ENCODE measurements around the gene MARCO. TPM values are rescaled to one million over a fixed set of nuclear protein-coding genes. Genes with fewer than 3 reads are reported as not detected.

The MARCO gene
- total RNA-seq, 1 donor from 2014 or later, result 7.0 TPM

DNA sequence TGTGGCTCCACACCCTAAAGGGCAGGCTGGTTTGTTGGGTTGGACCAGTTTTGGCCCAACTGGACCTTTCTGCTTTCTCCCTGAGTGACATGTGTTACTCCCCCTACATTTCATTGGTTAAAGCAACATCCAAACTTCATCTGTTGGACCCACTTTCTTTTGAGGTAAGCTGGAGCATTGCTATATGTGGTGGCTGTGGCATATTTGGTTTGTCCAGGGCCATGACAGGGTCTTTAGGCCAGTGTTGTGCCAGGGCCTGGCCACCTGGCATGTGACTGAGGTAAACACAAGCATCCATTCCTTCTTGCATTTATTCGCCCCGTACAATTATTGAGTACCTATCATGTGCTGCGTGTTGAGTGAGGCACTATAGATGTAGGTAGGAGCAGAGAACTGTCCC is 36.8 kb upstream of the MARCO start:
- Histone ChIP-seq H3K4me3 (no peak overlapping the region), H3K9me3 (replicated peaks) (no peaks in the 10 kb centered on the region), H3K4me1 (no peaks in the 10 kb centered on the region), H3K36me3 (no peaks in the 10 kb centered on the region), H3K27ac (replicated peaks) (no peak overlapping the region), H3K27me3 (ENCODE audit: low read depth) (peaks cover 35% of the 10 kb centered on the region)
- intact Hi-C loops (cut with micrococcal nuclease), result no loop called here
- TF ChIP-seq, protein P1, sequence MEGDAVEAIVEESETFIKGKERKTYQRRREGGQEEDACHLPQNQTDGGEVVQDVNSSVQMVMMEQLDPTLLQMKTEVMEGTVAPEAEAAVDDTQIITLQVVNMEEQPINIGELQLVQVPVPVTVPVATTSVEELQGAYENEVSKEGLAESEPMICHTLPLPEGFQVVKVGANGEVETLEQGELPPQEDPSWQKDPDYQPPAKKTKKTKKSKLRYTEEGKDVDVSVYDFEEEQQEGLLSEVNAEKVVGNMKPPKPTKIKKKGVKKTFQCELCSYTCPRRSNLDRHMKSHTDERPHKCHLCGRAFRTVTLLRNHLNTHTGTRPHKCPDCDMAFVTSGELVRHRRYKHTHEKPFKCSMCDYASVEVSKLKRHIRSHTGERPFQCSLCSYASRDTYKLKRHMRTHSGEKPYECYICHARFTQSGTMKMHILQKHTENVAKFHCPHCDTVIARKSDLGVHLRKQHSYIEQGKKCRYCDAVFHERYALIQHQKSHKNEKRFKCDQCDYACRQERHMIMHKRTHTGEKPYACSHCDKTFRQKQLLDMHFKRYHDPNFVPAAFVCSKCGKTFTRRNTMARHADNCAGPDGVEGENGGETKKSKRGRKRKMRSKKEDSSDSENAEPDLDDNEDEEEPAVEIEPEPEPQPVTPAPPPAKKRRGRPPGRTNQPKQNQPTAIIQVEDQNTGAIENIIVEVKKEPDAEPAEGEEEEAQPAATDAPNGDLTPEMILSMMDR (IDR thresholded peaks at IDR 0.05; ENCODE audit: borderline replicate concordance), result no peak
- no peak for DNase-seq

DNA sequence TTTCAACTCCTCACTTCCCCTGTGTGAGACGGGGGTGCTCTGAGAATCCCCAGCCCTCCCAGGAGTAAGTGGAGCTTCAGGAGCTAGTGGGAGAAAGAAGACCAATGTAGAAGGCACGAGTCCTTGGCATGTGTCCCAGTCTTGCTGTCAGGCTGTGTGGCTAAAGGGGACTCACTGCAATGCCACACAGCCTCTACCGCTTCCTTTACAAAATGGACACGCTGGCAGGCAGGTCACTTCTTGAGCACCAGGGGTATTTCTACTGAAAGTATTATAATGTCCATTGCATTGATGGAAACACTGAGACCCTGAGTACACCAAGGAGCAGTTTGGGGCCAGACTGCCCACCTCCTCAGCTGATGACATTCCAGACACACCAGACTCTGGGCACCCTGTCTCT is 35.8 kb upstream of the MARCO start:
- TF ChIP-seq, protein P1 (IDR thresholded peaks at IDR 0.05; ENCODE audit: borderline replicate concordance), result no peak
- Histone ChIP-seq H3K4me1 (no peaks in the 10 kb centered on the region), H3K27ac (replicated peaks) (no peak overlapping the region), H3K4me3 (no peak overlapping the region), H3K27me3 (ENCODE audit: low read depth) (peaks cover 35% of the 10 kb centered on the region), H3K36me3 (no peaks in the 10 kb centered on the region), H3K9me3 (replicated peaks) (no peaks in the 10 kb centered on the region)
- DNase-seq, result no peak
- intact Hi-C loops (cut with micrococcal nuclease), result no loop called here

- H3K4me3 ChIP-seq, result no peak overlapping the region
- H3K27ac ChIP-seq (replicated peaks), result no peak overlapping the region
- DNase-seq, result no peak
- TF ChIP-seq, protein P1 (IDR thresholded peaks at IDR 0.05; ENCODE audit: borderline replicate concordance), result no peak
- intact Hi-C loops (cut with micrococcal nuclease), result no loop called here
- H3K4me1 ChIP-seq, result no peaks in the 10 kb centered on the region
- H3K27me3 ChIP-seq (ENCODE audit: low read depth), result peaks cover 22% of the 10 kb centered on the region
- H3K36me3 ChIP-seq, result no peaks in the 10 kb centered on the region
- H3K9me3 ChIP-seq (replicated peaks), result no peaks in the 10 kb centered on the region
Measured at GRCh38 chr2:118907759-118908158, 34.2 kb upstream of the MARCO start.

DNA sequence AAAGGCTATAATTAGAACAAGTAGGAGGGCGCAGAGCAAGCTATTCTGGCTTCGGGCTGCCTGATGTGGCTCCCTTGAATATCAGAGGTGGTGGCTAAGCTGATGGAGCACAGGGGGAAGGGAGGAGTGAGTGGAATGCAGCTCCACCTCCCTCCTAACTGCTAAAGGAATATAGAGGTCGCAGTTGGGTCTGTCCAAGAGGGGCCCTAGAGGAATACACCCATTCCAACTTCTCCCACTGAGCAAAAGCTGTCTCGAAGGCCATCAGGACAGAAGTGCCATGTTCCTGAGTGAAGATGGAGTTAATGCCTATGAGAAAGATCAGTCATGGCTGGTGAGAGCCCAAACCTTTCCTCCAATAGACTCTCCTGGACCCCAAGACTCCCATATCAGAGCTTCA is 32.8 kb upstream of the MARCO start:
- peaks cover 17% of the 10 kb centered on the region for H3K27me3 ChIP-seq (ENCODE audit: low read depth)
- TF ChIP-seq, protein P1 (IDR thresholded peaks at IDR 0.05; ENCODE audit: borderline replicate concordance), result no peak
- no peak overlapping the region for H3K4me3 ChIP-seq
- intact Hi-C loops (cut with micrococcal nuclease), result no loop called here
- H3K4me1 ChIP-seq, result no peaks in the 10 kb centered on the region
- H3K27ac ChIP-seq (replicated peaks), result no peak overlapping the region
- no peaks in the 10 kb centered on the region for H3K36me3 ChIP-seq
- DNase-seq, result no peak
- H3K9me3 ChIP-seq (replicated peaks), result no peaks in the 10 kb centered on the region

DNA sequence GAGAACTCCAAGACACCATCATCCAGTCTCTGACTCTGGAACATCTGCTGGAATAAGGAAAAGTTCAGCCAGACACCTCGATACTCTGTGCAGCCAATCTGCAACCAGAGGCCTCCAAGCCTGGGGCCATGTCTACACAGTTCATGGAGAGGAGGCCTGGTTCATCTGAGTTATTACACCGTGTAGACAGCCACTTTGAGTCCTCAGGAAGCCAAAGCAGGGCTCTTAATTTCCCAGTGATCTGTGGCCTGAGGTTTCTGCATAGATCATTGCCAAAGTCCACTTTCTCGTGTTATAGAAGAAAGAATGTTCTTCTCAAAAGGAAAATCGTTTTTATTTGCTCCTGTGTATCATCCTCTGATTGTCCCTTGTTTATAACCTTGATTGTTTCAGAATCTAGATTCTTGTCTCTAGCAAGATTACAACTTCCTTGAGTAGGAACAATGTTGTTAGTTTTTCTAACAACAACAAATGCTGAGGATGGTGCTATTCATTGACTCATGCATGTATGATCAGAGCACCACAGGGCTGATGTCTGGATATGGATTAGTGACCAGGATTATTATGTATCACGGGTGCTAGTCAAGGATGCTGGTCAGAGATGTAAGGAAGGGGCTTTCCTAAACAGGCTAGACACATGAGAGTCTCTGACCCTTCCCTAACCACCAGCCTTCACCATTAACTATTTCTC is 30.7 kb upstream of the MARCO start:
- Histone ChIP-seq H3K27me3 (ENCODE audit: low read depth) (peaks cover 22% of the 10 kb centered on the region), H3K36me3 (no peaks in the 10 kb centered on the region), H3K4me1 (no peaks in the 10 kb centered on the region), H3K27ac (replicated peaks) (no peak overlapping the region), H3K9me3 (replicated peaks) (no peaks in the 10 kb centered on the region), H3K4me3 (no peak overlapping the region)
- no peak for DNase-seq
- intact Hi-C loops (cut with micrococcal nuclease), result no loop called here
- TF ChIP-seq, protein P1 (IDR thresholded peaks at IDR 0.05; ENCODE audit: borderline replicate concordance), result no peak

Data from left ventricle myocardium inferior (tissue), 1 donor.